Measurements from ENCODE around the gene MPV17L2.

MPV17L2 gene

GRCh38 chr19:18203408-18203862, 10.4 kb downstream of the MPV17L2 start:
- Histone ChIP-seq H3K4me3 (ENCODE audit: low read length) (peak overlapping the region; percentile 98), H3K9me3 (ENCODE audit: control insufficient read depth, insufficient read depth, low read length) (no peaks in the 10 kb centered on the region)

GRCh38 chr19:18203863-18204393, 10.9 kb downstream of the MPV17L2 start, which contains the start of gene RAB3A:
RAB3A (minus strand) TSS chr19:18204042; CDS start chr19:18202740, 1,302 bp downstream.
- Histone ChIP-seq H3K9me3 (ENCODE audit: control insufficient read depth, insufficient read depth, low read length) (no peaks in the 10 kb centered on the region), H3K4me2 (ENCODE audit: low read length) (peak within 1 kb of the TSS; percentile 95), H3K9me2 (replicated peaks; ENCODE audit: control insufficient read depth, low read length) (no peaks in the 10 kb centered on the region), H3K79me2 (ENCODE audit: control insufficient read depth, low read length) (peaks cover 35% of the 10 kb centered on the region), H3K4me3 (ENCODE audit: low read length) (peak within 1 kb of the TSS; percentile 98), H3K27me3 (ENCODE audit: control insufficient read depth, low read length) (no peaks in the 10 kb centered on the region), H3K4me1 (ENCODE audit: control insufficient read depth, low read length) (peaks cover 33% of the 10 kb centered on the region), H3K36me3 (ENCODE audit: control insufficient read depth, low read length) (peaks cover 33% of the 10 kb centered on the region), H3F3A (ENCODE audit: control insufficient read depth, insufficient read depth) (peaks cover 15% of the 10 kb centered on the region), H3K27ac (ENCODE audit: low read depth, low read length) (peak within 1 kb of the TSS; percentile 92), H4K20me1 (ENCODE audit: control insufficient read depth, insufficient read depth, low read depth, low read length) (no peaks in the 10 kb centered on the region)
- no peak for TF ChIP-seq CTCF (IDR thresholded peaks at IDR 0.05; ENCODE audit: low read depth, low read length, poor library complexity, severe bottlenecking)
- TF ChIP-seq EZH2phosphoT487 (IDR thresholded peaks at IDR 0.05; ENCODE audit: borderline replicate concordance, low read length), result no peak

More at GRCh38 chr19:18203408-18203862, 10.4 kb downstream of the MPV17L2 start:
- no peak for TF ChIP-seq EZH2phosphoT487 (IDR thresholded peaks at IDR 0.05; ENCODE audit: borderline replicate concordance, low read length)
- TF ChIP-seq CTCF (IDR thresholded peaks at IDR 0.05; ENCODE audit: low read depth, low read length, poor library complexity, severe bottlenecking), result peak; percentile 9
- H3F3A ChIP-seq (ENCODE audit: control insufficient read depth, insufficient read depth), result peaks cover 15% of the 10 kb centered on the region
- no peaks in the 10 kb centered on the region for H3K27me3 ChIP-seq (ENCODE audit: control insufficient read depth, low read length)
- H3K36me3 ChIP-seq (ENCODE audit: control insufficient read depth, low read length), result peaks cover 38% of the 10 kb centered on the region
- no peaks in the 10 kb centered on the region for H3K9me2 ChIP-seq (replicated peaks; ENCODE audit: control insufficient read depth, low read length)
- peak overlapping the region; percentile 68 for H3K27ac ChIP-seq (ENCODE audit: low read depth, low read length)
- peaks cover 33% of the 10 kb centered on the region for H3K4me1 ChIP-seq (ENCODE audit: control insufficient read depth, low read length)
- peak overlapping the region; percentile 95 for H3K4me2 ChIP-seq (ENCODE audit: low read length)
- no peaks in the 10 kb centered on the region for H4K20me1 ChIP-seq (ENCODE audit: control insufficient read depth, insufficient read depth, low read depth, low read length)
- H3K79me2 ChIP-seq (ENCODE audit: control insufficient read depth, low read length), result peaks cover 35% of the 10 kb centered on the region

- Histone ChIP-seq H3K27ac (ENCODE audit: low read depth, low read length) (peak overlapping the region; percentile 92), H3K4me3 (ENCODE audit: low read length) (peak overlapping the region; percentile 87), H3K27me3 (ENCODE audit: control insufficient read depth, low read length) (no peaks in the 10 kb centered on the region), H4K20me1 (ENCODE audit: control insufficient read depth, insufficient read depth, low read depth, low read length) (no peaks in the 10 kb centered on the region), H3K9me2 (replicated peaks; ENCODE audit: control insufficient read depth, low read length) (no peaks in the 10 kb centered on the region), H3K9me3 (ENCODE audit: control insufficient read depth, insufficient read depth, low read length) (no peaks in the 10 kb centered on the region), H3F3A (ENCODE audit: control insufficient read depth, insufficient read depth) (peaks cover 15% of the 10 kb centered on the region), H3K79me2 (ENCODE audit: control insufficient read depth, low read length) (peaks cover 35% of the 10 kb centered on the region), H3K4me2 (ENCODE audit: low read length) (peak overlapping the region; percentile 95), H3K36me3 (ENCODE audit: control insufficient read depth, low read length) (peaks cover 28% of the 10 kb centered on the region), H3K4me1 (ENCODE audit: control insufficient read depth, low read length) (peaks cover 33% of the 10 kb centered on the region)
- TF ChIP-seq CTCF (IDR thresholded peaks at IDR 0.05; ENCODE audit: low read depth, low read length, poor library complexity, severe bottlenecking), result no peak
- no peak for TF ChIP-seq EZH2phosphoT487 (IDR thresholded peaks at IDR 0.05; ENCODE audit: borderline replicate concordance, low read length)
These were observed 11.6 kb downstream of the MPV17L2 start for GRCh38 chr19:18204394-18205199.
